ENCODE measurements around the gene SLC43A3. TPM values are rescaled to one million over a fixed set of nuclear protein-coding genes. Genes with fewer than 3 reads are reported as not detected.

The SLC43A3 gene
- total and polyA plus RNA-seq, 2 of the 4 experiments (the other 2 are of a cell fraction): 12.7 to 21.1 TPM

GRCh38 chr11:57428643-57429042, 1.7 kb upstream of the SLC43A3 start:
- POLR2A ChIA-PET (ENCODE audit: unreplicated experiment): no interaction called here

More at GRCh38 chr11:57428643-57429042, 1.7 kb upstream of the SLC43A3 start:
- Histone ChIP-seq H3K4me2 (ENCODE audit: low read depth, low read length) (no peak overlapping the region), H2AFZ (replicated peaks; ENCODE audit: low read length, poor library complexity) (no peak overlapping the region), H4K8ac (ENCODE audit: low read depth in 2 of 2, low read length in 2 of 2) (no peak overlapping the region), H3K18ac (ENCODE audit: low read depth, low read length) (no peak overlapping the region), H2BK120ac (ENCODE audit: low read depth, low read length) (no peak overlapping the region), H3K27me3 (ENCODE audit: control insufficient read depth, insufficient read depth, low read length) (no peaks in the 10 kb centered on the region), H3K4ac (ENCODE audit: low read depth, low read length) (no peak overlapping the region), H3K4me3 (ENCODE audit: insufficient read depth, low read depth, low read length) (no peak overlapping the region), H3K23ac (ENCODE audit: low read depth, low read length) (no peak overlapping the region), H3K9ac (ENCODE audit: low read depth, low read length) (no peak overlapping the region), H3K4me1 (ENCODE audit: control insufficient read depth, insufficient read depth, low read length) (peaks cover 41% of the 10 kb centered on the region), H4K91ac (ENCODE audit: insufficient read depth, low read depth, low read length) (no peak overlapping the region; the same call in 1 of the 2 replicates), H3K36me3 (ENCODE audit: control insufficient read depth, insufficient read depth, low read length) (0 out of 2 replicates have a peak, but pooled peaks cover 3% of the 10 kb centered on the region), H3K56ac (ENCODE audit: extremely low read depth, insufficient read depth, low read length) (no peak overlapping the region), H2BK15ac (ENCODE audit: low read depth, low read length) (no peak overlapping the region), H3K79me1 (ENCODE audit: low read depth in 1 of 2, low read length in 2 of 2) (peaks cover 6 to 19% of the 10 kb centered on the region in 2 experiments; a peak in 3 of 4 replicates), H4K5ac (ENCODE audit: low read depth, low read length) (no peak overlapping the region), H2AK5ac (ENCODE audit: low read depth, low read length) (no peak overlapping the region), H3K9me1 (ENCODE audit: insufficient read depth, low read length) (peaks cover 18% of the 10 kb centered on the region), H4K20me1 (ENCODE audit: insufficient read depth, low read length) (0 out of 2 replicates have a peak, but pooled peaks cover 4% of the 10 kb centered on the region), H2BK20ac (ENCODE audit: low read depth, low read length) (no peak overlapping the region), H3K14ac (replicated peaks; ENCODE audit: low read depth, low read length) (no peak overlapping the region), H2BK5ac (ENCODE audit: low read depth, low read length, poor library complexity, severe bottlenecking) (no peak overlapping the region), H2AK9ac (replicated peaks; ENCODE audit: low read depth, low read length, poor library complexity) (no peak overlapping the region), H3K9me3 (ENCODE audit: control insufficient read depth, insufficient read depth, low read length) (no peaks in the 10 kb centered on the region), H3K27ac (ENCODE audit: insufficient read depth, low read length) (no peak overlapping the region)
- TF ChIP-seq FOS (IDR thresholded peaks at IDR 0.05; ENCODE audit: low read depth, low read length) (no peak), USF2 (IDR thresholded peaks at IDR 0.05; ENCODE audit: low read depth, low read length) (no peak), NFE2L2 (IDR thresholded peaks at IDR 0.05; ENCODE audit: low read depth, low read length) (no peak), RCOR1 (IDR thresholded peaks at IDR 0.05; ENCODE audit: insufficient replicate concordance, low read length) (no peak), MXI1 (IDR thresholded peaks at IDR 0.05; ENCODE audit: borderline replicate concordance, low read depth, low read length) (no peak), RAD21 (IDR thresholded peaks at IDR 0.05; ENCODE audit: low read length) (no peak), CTCF (conservative IDR thresholded peaks at IDR 0.05; ENCODE audit: low read depth, low read length) (no peak), POLR2A (IDR thresholded peaks at IDR 0.05; ENCODE audit: low read depth, low read length) (no peak), ELK1 (IDR thresholded peaks at IDR 0.05; ENCODE audit: borderline replicate concordance, low read depth, low read length) (no peak), SMC3 (IDR thresholded peaks at IDR 0.05; ENCODE audit: low read depth, low read length) (no peak), RFX5 (IDR thresholded peaks at IDR 0.05; ENCODE audit: low read depth, low read length) (no peak)
- dilution Hi-C loops (cut with HindIII; ENCODE audit: low sequenced_read_pairs, unreplicated experiment): no loop called here
- no TSS peak for BruUV-seq (replicated peaks)
- ATAC-seq (ENCODE audit: low read depth): no peak
- in situ Hi-C loops (cut with MboI; ENCODE audit: low sequenced_read_pairs): no loop called here
- WGBS, 2 experiments (ENCODE audit: extremely low coverage in 2 of 2, insufficient read length in 1 of 2): 83% methylated on average over 3 of the region's 5 CpGs; no CpG with 5 or more reads in 1 of the 2 experiments
- CTCF ChIA-PET: no interaction called here
- no peak for DNase-seq
- intact Hi-C loops (cut with micrococcal nuclease): no loop called here

Data from IMR-90 (cell line).